AG09309 (cell line): Measurements from ENCODE around the gene FBXO9.

Experiments used
- DNase-seq: peaks from one replicate; pipeline ENCODE4 v3.0.0-alpha.2; 2010; ENCODE audit warnings: low read depth
- H3K4me3 ChIP-seq: 2 replicates; pipeline ENCODE4 v1.5.1; 2011; ENCODE audit warnings: mild to moderate bottlenecking, low read depth, low read length, moderate library complexity; ENCODE audit not compliant: control insufficient read depth
- CTCF ChIP-seq: IDR thresholded peaks from 2 replicates; pipeline ENCODE4 v1.5.1; 2011; ENCODE audit warnings: mild to moderate bottlenecking, low read depth, low read length, inconsistent platforms; ENCODE audit not compliant: insufficient read depth, control insufficient read depth; ENCODE audit errors: missing control alignments

FBXO9 gene

GRCh38 chr6:53035549-53036213 is 29.5 kb upstream of the FBXO9 start:
- no peak for DNase-seq
- H3K4me3 ChIP-seq, result no peak overlapping the region
- TF ChIP-seq CTCF, result no peak

GRCh38 chr6:53038141-53038540 is 27.1 kb upstream of the FBXO9 start:
- no peak for DNase-seq
- no peak overlapping the region for H3K4me3 ChIP-seq
- TF ChIP-seq CTCF, result no peak

GRCh38 chr6:53038596-53038995 is 26.6 kb upstream of the FBXO9 start:
- DNase-seq, result no peak
- H3K4me3 ChIP-seq, result no peak overlapping the region
- no peak for TF ChIP-seq CTCF

- TF ChIP-seq CTCF, result no peak
- DNase-seq, result no peak
- H3K4me3 ChIP-seq, result no peak overlapping the region
Measured at GRCh38 chr6:53041356-53041755, 23.8 kb upstream of the FBXO9 start.

- no peak overlapping the region for H3K4me3 ChIP-seq
- no peak for DNase-seq
- no peak for TF ChIP-seq CTCF
Measured at GRCh38 chr6:53042112-53042511, 23.1 kb upstream of the FBXO9 start.

GRCh38 chr6:53043581-53043980 is 21.6 kb upstream of the FBXO9 start:
- DNase-seq, result no peak
- TF ChIP-seq CTCF, result no peak
- H3K4me3 ChIP-seq, result no peak overlapping the region
